SH-SY5Y (cell line): ENCODE data around the gene TUBA1C.

Experiments used
- GATA2 ChIP-seq: IDR thresholded peaks from 2 replicates; pipeline ENCODE4 v1.6.1; 2011; ENCODE audit warnings: mild to moderate bottlenecking, low read depth, low read length
- GATA3 ChIP-seq: IDR thresholded peaks from 2 replicates; pipeline ENCODE4 v1.6.1; 2011; ENCODE audit warnings: low read depth, mild to moderate bottlenecking, low read length, moderate library complexity

- TF ChIP-seq GATA2 (no peak), GATA3 (no peak)
Observed at GRCh38 chr12:49230805-49231194, 34.1 kb upstream of the TUBA1C start.
